GM23338 (cell line): ENCODE results near the gene TNS1. TPM values are rescaled to one million over a fixed set of nuclear protein-coding genes. Genes with fewer than 3 reads are reported as not detected.

Experiments
- ATAC-seq: fragments of 200-7000 bp; cut with Tn5 transposase; 3 replicates; pipeline ENCODE4 v1.9.1; 2020
- DNase-seq: peaks from one replicate; pipeline ENCODE4 v3.0.0-alpha.2; 2015; ENCODE audit warnings: low spot score
- H2AFZ ChIP-seq: fragments of 200-600 bp; sonication (generic); 2 replicates; pipeline ENCODE4 v1.8.0; 2016; ENCODE audit warnings: antibody characterized with exemption, mild to moderate bottlenecking, moderate library complexity
- H3F3A ChIP-seq: fragments of 200-600 bp; sonication (generic); replicated peaks from 2 replicates; pipeline ENCODE4 v1.8.0; 2017; ENCODE audit warnings: antibody characterized with exemption, mixed run types, low read depth
- H3K27ac ChIP-seq: fragments of 200-600 bp; sonication (generic); 2 replicates; pipeline ENCODE4 v1.6.1; 2016; ENCODE audit warnings: low read depth
- H3K27me3 ChIP-seq: fragments of 200-600 bp; sonication (generic); 2 replicates; pipeline ENCODE4 v1.8.0; 2016; ENCODE audit warnings: mild to moderate bottlenecking, mixed run types, moderate library complexity; ENCODE audit not compliant: insufficient read depth
- H3K36me3 ChIP-seq: fragments of 200-600 bp; sonication (generic); 2 replicates; pipeline ENCODE4 v1.8.0; 2016; ENCODE audit warnings: mild to moderate bottlenecking; ENCODE audit not compliant: insufficient read depth
- H3K4me1 ChIP-seq: fragments of 200-600 bp; sonication (generic); 2 replicates; pipeline ENCODE4 v1.8.0; 2016; ENCODE audit warnings: mild to moderate bottlenecking, moderate library complexity; ENCODE audit not compliant: insufficient read depth
- H3K4me2 ChIP-seq: fragments of 200-600 bp; sonication (generic); 2 replicates; pipeline ENCODE4 v1.7.1; 2017; ENCODE audit warnings: mixed run types
- H3K4me3 ChIP-seq: fragments of 200-600 bp; sonication (generic); 2 replicates; pipeline ENCODE4 v1.6.1; 2016; ENCODE audit warnings: mixed run types
- H3K79me2 ChIP-seq: fragments of 200-600 bp; sonication (generic); replicated peaks from 2 replicates; pipeline ENCODE4 v1.8.0; 2017; ENCODE audit warnings: mild to moderate bottlenecking; ENCODE audit not compliant: insufficient read depth
- H3K9me2 ChIP-seq: fragments of 200-600 bp; sonication (generic); 2 replicates; pipeline ENCODE4 v1.8.0; 2017; ENCODE audit not compliant: insufficient read depth
- H4K20me1 ChIP-seq: fragments of 200-600 bp; sonication (generic); replicated peaks from 2 replicates; pipeline ENCODE4 v1.8.0; 2017; ENCODE audit warnings: mild to moderate bottlenecking; ENCODE audit not compliant: insufficient read depth
- H3K27ac Mint-ChIP-seq: 2 replicates; pipeline ENCODE4 v1.8.0; 2020; ENCODE audit warnings: inconsistent platforms, mild to moderate bottlenecking, moderate library complexity, mixed read lengths
- H3K27me3 Mint-ChIP-seq: 3 replicates; pipeline ENCODE4 v1.8.0; 2022; ENCODE audit warnings: low read depth, mild to moderate bottlenecking, moderate library complexity, mixed read lengths, inconsistent platforms; ENCODE audit not compliant: insufficient read depth, poor library complexity
- H3K36me3 Mint-ChIP-seq: 3 replicates; pipeline ENCODE4 v1.8.0; 2021; ENCODE audit warnings: low read depth, mild to moderate bottlenecking, inconsistent platforms, moderate library complexity, mixed read lengths
- H3K4me1 Mint-ChIP-seq: 3 replicates; pipeline ENCODE4 v1.8.0; 2020; ENCODE audit warnings: mild to moderate bottlenecking, inconsistent platforms, mixed read lengths
- H3K4me3 Mint-ChIP-seq: 3 replicates; pipeline ENCODE4 v1.8.0; 2021; ENCODE audit warnings: moderate library complexity, mild to moderate bottlenecking, inconsistent platforms, mixed read lengths
- H3K9me3 Mint-ChIP-seq: 3 replicates; pipeline ENCODE4 v1.8.0; 2020; ENCODE audit warnings: moderate library complexity, mild to moderate bottlenecking, inconsistent platforms, mixed read lengths
- CREB1 ChIP-seq: fragments of 250-450 bp; sonication (Bioruptor Pico); IDR thresholded peaks from 2 replicates; pipeline ENCODE4 v1.5.0; 2020; ENCODE audit warnings: low read depth, mild to moderate bottlenecking, moderate library complexity
- CTCF ChIP-seq, 2 experiments: fragments of 200-600 bp in 1 of 2; sonication (generic) in 1 of 2; conservative IDR thresholded peaks; 2 replicates each; pipeline versions ENCODE4 v1.5.1 to v1.6.1; 2016 to 2017; ENCODE audit warnings: antibody characterized with exemption in 2 of 2, low read depth in 2 of 2, mild to moderate bottlenecking in 2 of 2, moderate library complexity in 1 of 2
- ETS1 ChIP-seq: IDR thresholded peaks from 2 replicates; pipeline ENCODE4 v1.6.1; 2016; ENCODE audit warnings: antibody characterized with exemption
- EZH2 ChIP-seq: fragments of 200-600 bp; sonication (generic); IDR thresholded peaks from one replicate; pipeline ENCODE4 v1.8.0; 2017; ENCODE audit warnings: antibody characterized with exemption, mild to moderate bottlenecking, low read depth; ENCODE audit not compliant: unreplicated experiment
- EZH2phosphoT487 ChIP-seq: fragments of 200-600 bp; sonication (generic); IDR thresholded peaks from one replicate; pipeline ENCODE4 v1.8.1; 2018; ENCODE audit warnings: antibody characterized with exemption; ENCODE audit not compliant: unreplicated experiment
- JUNB ChIP-seq: IDR thresholded peaks from one replicate; pipeline ENCODE4 v1.6.1; 2016; ENCODE audit warnings: antibody characterized with exemption; ENCODE audit not compliant: unreplicated experiment
- NANOG ChIP-seq: IDR thresholded peaks from 2 replicates; pipeline ENCODE4 v1.6.1; 2016; ENCODE audit warnings: antibody characterized with exemption, borderline replicate concordance
- POLR2AphosphoS5 ChIP-seq: IDR thresholded peaks from 2 replicates; pipeline ENCODE4 v1.6.1; 2016; ENCODE audit warnings: antibody characterized with exemption, low read depth
- REST ChIP-seq: IDR thresholded peaks from one replicate; pipeline ENCODE4 v1.6.1; 2018; ENCODE audit warnings: antibody characterized with exemption; ENCODE audit not compliant: unreplicated experiment
- ZNF114 ChIP-seq: fragments of 250-450 bp; sonication (Bioruptor Pico); IDR thresholded peaks from 2 replicates; pipeline ENCODE4 v1.5.0; 2020; ENCODE audit warnings: mild to moderate bottlenecking, moderate library complexity
- ZNF331 ChIP-seq: fragments of 250-450 bp; sonication (Bioruptor Pico); IDR thresholded peaks from 2 replicates; pipeline ENCODE4 v1.5.0; 2020; ENCODE audit warnings: low read depth, mild to moderate bottlenecking, moderate library complexity
- polyA plus RNA-seq: library from polyadenylated mRNA; unstranded; fragments of >200 nt; fragmentation: Nextera tagmentation; extraction: Ambion mirVana; gene quantifications from 2 replicates; pipeline ENCODE4 v1.2.1, GENCODE V29; 2016
- total RNA-seq: library from RNA; depleted of rRNA; stranded (reverse); fragments of >200 nt; shearing (Covaris generic); gene quantifications from 2 replicates; pipeline ENCODE4 v1.2.3, GENCODE V29; 2014

The TNS1 gene
- total and polyA plus RNA-seq, 2 experiments from 2014 or later, result 2.0 to 7.4 TPM

GRCh38 chr2:217800433-217801114 is 202.2 kb downstream of the TNS1 start (continued):
- no peak for TF ChIP-seq REST
- TF ChIP-seq CTCF (conservative IDR thresholded peaks at IDR 0.05; ENCODE audit: low read depth in 2 of 2), result no peak
- no peak for TF ChIP-seq JUNB
- TF ChIP-seq NANOG, result no peak
- TF ChIP-seq ZNF114 (CRISPR knock-in tag), result no peak
- TF ChIP-seq EZH2, result no peak
- no peak for TF ChIP-seq ETS1

- H3K27ac ChIP-seq, result no peak overlapping the region
- ATAC-seq, result no peak
- H3K4me1 ChIP-seq, result no peaks in the 10 kb centered on the region
- H4K20me1 ChIP-seq, result no peaks in the 10 kb centered on the region
- no peaks in the 10 kb centered on the region for H3K9me3 Mint-ChIP-seq
- peaks cover 16% of the 10 kb centered on the region for H3K27me3 Mint-ChIP-seq
- no peak overlapping the region for H3K27ac Mint-ChIP-seq
- H3K36me3 Mint-ChIP-seq, result no peaks in the 10 kb centered on the region
- H2AFZ ChIP-seq, result no peak overlapping the region
- no peak for DNase-seq
- TF ChIP-seq POLR2AphosphoS5 (no peak), CREB1 (CRISPR knock-in tag) (no peak), EZH2 (no peak), ZNF114 (CRISPR knock-in tag) (no peak), CTCF (conservative IDR thresholded peaks at IDR 0.05; ENCODE audit: low read depth in 2 of 2) (no peak), ETS1 (no peak), ZNF331 (CRISPR knock-in tag) (no peak), EZH2phosphoT487 (no peak), NANOG (no peak)
- peaks cover 7% of the 10 kb centered on the region for H3K4me1 Mint-ChIP-seq
- H3K79me2 ChIP-seq, result no peaks in the 10 kb centered on the region
- no peak overlapping the region for H3K4me3 Mint-ChIP-seq
- no peaks in the 10 kb centered on the region for H3F3A ChIP-seq
- H3K9me2 ChIP-seq, result no peaks in the 10 kb centered on the region
- H3K27me3 ChIP-seq, result no peaks in the 10 kb centered on the region
- H3K4me3 ChIP-seq, result no peak overlapping the region
- H3K4me2 ChIP-seq, result no peak overlapping the region
- H3K36me3 ChIP-seq, result no peaks in the 10 kb centered on the region
Observed at GRCh38 chr2:217799563-217800432, 203.0 kb downstream of the TNS1 start.
